GM23248 (cell line): ENCODE measurements around the gene AGAP1.

Source experiments
- EZH2 ChIP-seq: fragments of 200-600 bp; sonication (generic); IDR thresholded peaks from 2 replicates; pipeline ENCODE4 v1.6.1; 2018; ENCODE audit warnings: antibody characterized with exemption, mild to moderate bottlenecking; ENCODE audit not compliant: insufficient read depth, poor library complexity, severe bottlenecking
- EZH2phosphoT487 ChIP-seq: fragments of 200-600 bp; sonication (generic); IDR thresholded peaks from 2 replicates; pipeline ENCODE4 v1.6.1; 2018; ENCODE audit warnings: antibody characterized with exemption, moderate library complexity, mild to moderate bottlenecking, low read depth; ENCODE audit not compliant: insufficient read depth

GRCh38 chr2:235864733-235865515 lies 371.1 kb downstream of the AGAP1 start:
- no peak for TF ChIP-seq EZH2
- TF ChIP-seq EZH2phosphoT487, result no peak
